ENCODE results near the gene QSOX2.

- no peak for TF ChIP-seq POLR2AphosphoS5 (IDR thresholded peaks at IDR 0.05; ENCODE audit: insufficient read depth in 1 of 2, low read depth in 1 of 2)
- TF ChIP-seq CTCF (IDR thresholded peaks at IDR 0.05) = no peak
Measured at GRCh38 chr9:136278221-136278620, 32.6 kb upstream of the QSOX2 start.
